ENCODE data around the gene DTX3L. TPM values are rescaled to one million over a fixed set of nuclear protein-coding genes. Genes with fewer than 3 reads are reported as not detected.

Gene DTX3L
- total RNA-seq, 3 donors from 2014 or later: 56.0 to 68.3 (median 59.9) TPM

DNA sequence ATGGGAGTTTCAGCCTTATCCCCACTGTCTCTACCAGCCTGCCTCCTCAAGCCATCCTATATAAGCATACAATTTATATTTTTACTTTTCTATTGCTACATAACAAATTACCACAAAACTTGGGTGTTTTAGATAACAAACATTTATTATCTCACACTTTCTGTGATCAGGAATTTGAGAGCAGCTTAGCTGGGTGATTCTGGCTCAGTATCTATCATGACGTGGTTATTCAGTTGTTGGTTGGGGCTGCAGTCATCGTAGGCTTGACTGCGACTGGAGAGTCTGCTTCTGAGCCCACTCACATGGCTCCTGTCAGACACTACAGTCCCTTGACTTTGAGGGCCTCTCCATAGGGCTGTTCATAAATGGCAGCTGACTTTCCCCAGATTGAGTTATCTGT is 34.0 kb downstream of the DTX3L start:
- H3K9me3 ChIP-seq: no peaks in the 10 kb centered on the region

GRCh38 chr3:122598556-122598955 is 34.4 kb downstream of the DTX3L start:
- Histone ChIP-seq H3K4me3 (no peak overlapping the region), H3K36me3 (ENCODE audit: low read depth) (no peaks in the 10 kb centered on the region), H3K9me3 (no peaks in the 10 kb centered on the region), H3K4me1 (ENCODE audit: low read depth) (peaks cover 4% of the 10 kb centered on the region)
- TF ChIP-seq, protein P1, sequence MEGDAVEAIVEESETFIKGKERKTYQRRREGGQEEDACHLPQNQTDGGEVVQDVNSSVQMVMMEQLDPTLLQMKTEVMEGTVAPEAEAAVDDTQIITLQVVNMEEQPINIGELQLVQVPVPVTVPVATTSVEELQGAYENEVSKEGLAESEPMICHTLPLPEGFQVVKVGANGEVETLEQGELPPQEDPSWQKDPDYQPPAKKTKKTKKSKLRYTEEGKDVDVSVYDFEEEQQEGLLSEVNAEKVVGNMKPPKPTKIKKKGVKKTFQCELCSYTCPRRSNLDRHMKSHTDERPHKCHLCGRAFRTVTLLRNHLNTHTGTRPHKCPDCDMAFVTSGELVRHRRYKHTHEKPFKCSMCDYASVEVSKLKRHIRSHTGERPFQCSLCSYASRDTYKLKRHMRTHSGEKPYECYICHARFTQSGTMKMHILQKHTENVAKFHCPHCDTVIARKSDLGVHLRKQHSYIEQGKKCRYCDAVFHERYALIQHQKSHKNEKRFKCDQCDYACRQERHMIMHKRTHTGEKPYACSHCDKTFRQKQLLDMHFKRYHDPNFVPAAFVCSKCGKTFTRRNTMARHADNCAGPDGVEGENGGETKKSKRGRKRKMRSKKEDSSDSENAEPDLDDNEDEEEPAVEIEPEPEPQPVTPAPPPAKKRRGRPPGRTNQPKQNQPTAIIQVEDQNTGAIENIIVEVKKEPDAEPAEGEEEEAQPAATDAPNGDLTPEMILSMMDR (IDR thresholded peaks at IDR 0.05): no peak
- intact Hi-C loops (cut with DNase I, micrococcal nuclease): no loop called here
- DNase-seq (no peak), ATAC-seq (no peak)

More for the DNA sequence above, 34.0 kb downstream of the DTX3L start:
- Histone ChIP-seq H3K36me3 (ENCODE audit: low read depth) (no peaks in the 10 kb centered on the region), H3K4me3 (no peak overlapping the region), H3K4me1 (ENCODE audit: low read depth) (peaks cover 4% of the 10 kb centered on the region)
- ATAC-seq (no peak), DNase-seq (no peak)
- TF ChIP-seq, protein P1 (IDR thresholded peaks at IDR 0.05): no peak
- intact Hi-C loops (cut with DNase I, micrococcal nuclease): no loop called here

DNA sequence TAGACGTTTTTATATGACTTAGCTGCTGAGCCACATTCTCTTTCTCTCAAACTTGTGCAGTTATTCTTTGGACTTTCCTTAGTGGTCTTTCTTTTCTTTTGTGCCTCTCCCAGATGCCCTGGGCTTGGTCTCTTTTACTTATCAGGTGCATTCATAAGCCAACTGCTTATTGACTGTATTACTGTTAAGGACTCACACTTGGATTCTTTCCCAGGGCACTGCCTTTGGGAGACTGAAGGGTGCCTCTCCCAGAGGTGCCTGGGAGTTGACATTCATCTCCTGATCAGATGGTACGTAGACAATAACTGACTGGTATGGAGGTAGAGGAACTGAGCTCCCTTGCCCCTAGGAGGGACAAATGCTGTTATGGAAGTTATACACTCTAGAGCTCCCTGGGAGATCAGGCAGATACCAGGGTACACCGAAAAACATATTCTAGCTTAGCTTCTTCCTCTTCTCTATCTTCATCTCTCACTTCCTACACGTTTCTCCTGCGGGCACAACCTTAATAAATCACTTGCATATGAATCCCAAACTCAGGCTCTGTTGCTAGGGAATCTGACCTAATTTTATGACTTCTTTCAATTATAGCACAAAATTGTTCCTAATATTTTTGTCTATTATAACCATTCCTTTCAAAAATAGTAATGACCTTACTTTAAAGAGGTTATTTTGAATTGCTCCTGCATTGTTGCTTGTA is 38.0 kb downstream of the DTX3L start:
- TF ChIP-seq, protein P1 (IDR thresholded peaks at IDR 0.05): no peak
- peaks cover 4% of the 10 kb centered on the region for H3K4me1 ChIP-seq (ENCODE audit: low read depth)
- no peaks in the 10 kb centered on the region for H3K9me3 ChIP-seq
- intact Hi-C loops (cut with DNase I, micrococcal nuclease): no loop called here
- H3K4me3 ChIP-seq: no peak overlapping the region
- DNase-seq (no peak), ATAC-seq (no peak)
- H3K36me3 ChIP-seq (ENCODE audit: low read depth): no peaks in the 10 kb centered on the region

DNA sequence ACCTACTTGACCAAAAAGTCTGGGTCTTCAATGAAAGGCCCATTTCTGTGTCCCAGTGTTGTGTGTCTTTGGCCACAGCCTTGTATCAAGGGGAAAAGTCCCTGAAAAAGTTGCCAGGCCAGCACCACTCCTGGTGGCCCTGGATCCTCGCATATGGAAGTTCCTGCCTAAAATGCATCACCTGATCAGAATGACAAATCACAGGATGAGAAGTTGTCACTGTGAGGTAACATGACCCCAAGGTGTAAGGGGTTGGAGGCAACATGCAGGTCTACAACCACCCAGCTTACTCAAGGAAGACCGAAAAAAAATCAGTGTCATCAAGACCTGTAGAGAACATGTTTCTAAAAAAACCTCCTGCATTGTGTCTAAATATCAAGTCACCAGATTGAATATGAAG is 38.9 kb downstream of the DTX3L start:
- no peak for ATAC-seq
- no peak for DNase-seq
- Histone ChIP-seq H3K4me3 (no peak overlapping the region), H3K9me3 (no peaks in the 10 kb centered on the region), H3K36me3 (ENCODE audit: low read depth) (no peaks in the 10 kb centered on the region), H3K4me1 (ENCODE audit: low read depth) (peaks cover 4% of the 10 kb centered on the region)
- TF ChIP-seq, protein P1 (IDR thresholded peaks at IDR 0.05): no peak
- intact Hi-C loops (cut with DNase I, micrococcal nuclease): no loop called here

DNA sequence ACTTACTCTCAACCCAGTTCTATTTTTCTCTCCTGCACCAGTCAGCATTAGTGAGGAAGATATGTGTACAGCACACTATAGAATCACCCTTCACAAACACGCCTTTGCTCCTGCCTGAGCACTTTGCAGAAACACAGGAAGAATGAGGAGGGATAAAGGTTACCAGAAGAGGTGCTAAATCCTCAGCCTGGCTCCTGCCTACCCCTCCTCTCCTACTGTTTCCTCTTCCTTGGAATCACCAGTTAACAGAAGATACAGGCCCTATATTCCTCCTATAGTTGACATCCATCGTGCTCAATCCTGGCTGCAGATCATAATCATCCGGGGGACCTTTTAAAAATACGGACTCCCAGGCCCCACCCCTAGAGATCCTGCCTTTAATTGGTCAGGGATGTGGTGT is 42.2 kb downstream of the DTX3L start:
- intact Hi-C loops (cut with DNase I, micrococcal nuclease): no loop called here
- DNase-seq (no peak), ATAC-seq (no peak)
- H3K4me3 ChIP-seq: no peak overlapping the region
- peaks cover 4% of the 10 kb centered on the region for H3K4me1 ChIP-seq (ENCODE audit: low read depth)
- H3K9me3 ChIP-seq: no peaks in the 10 kb centered on the region
- TF ChIP-seq, protein P1 (IDR thresholded peaks at IDR 0.05): no peak
- no peaks in the 10 kb centered on the region for H3K36me3 ChIP-seq (ENCODE audit: low read depth)
